ENCODE data around the gene SNX18. TPM values are rescaled to one million over a fixed set of nuclear protein-coding genes. Genes with fewer than 3 reads are reported as not detected.

The SNX18 gene
- total and polyA plus RNA-seq, 2 experiments from 2014 or later: 4.7 to 33.0 TPM

DNA sequence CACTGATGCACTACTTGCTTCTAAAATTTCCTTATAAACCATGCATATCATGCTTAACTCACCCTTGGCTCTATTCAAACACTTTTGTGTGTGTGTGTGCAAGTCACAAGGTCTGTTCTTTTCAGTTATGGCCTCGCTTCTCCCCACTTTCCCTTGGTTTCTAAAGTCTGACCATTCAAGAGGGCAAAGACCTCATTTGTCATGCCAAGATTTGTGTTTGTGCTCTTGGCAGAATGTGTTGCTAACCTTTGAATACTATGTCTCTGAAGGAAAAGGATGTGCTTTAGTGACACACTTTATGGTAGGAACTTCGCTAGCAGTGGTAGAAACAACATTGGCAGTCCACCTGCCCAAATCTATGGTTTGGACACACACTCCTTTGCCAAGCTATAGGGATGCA lies 50.4 kb downstream of the SNX18 start:
- no peak for ATAC-seq
- Mint-ChIP-seq H3K4me1 (peaks cover 2% of the 10 kb centered on the region; the same call in 1 of the 3 replicates), H3K36me3 (ENCODE audit: low read depth) (no peaks in the 10 kb centered on the region), H3K4me3 (no peak overlapping the region), H3K9me3 (peaks cover 7% of the 10 kb centered on the region; the same call in 1 of the 3 replicates), H3K27ac (no peak overlapping the region), H3K27me3 (ENCODE audit: insufficient read depth, low read depth, poor library complexity) (peaks cover 2% of the 10 kb centered on the region)
- Histone ChIP-seq H3K27me3 (ENCODE audit: insufficient read depth) (no peaks in the 10 kb centered on the region), H4K20me1 (replicated peaks; ENCODE audit: insufficient read depth) (no peaks in the 10 kb centered on the region), H3K9me2 (ENCODE audit: insufficient read depth) (peaks cover 16% of the 10 kb centered on the region), H3F3A (replicated peaks; ENCODE audit: low read depth) (no peaks in the 10 kb centered on the region), H3K27ac (ENCODE audit: low read depth) (no peak overlapping the region), H3K4me1 (ENCODE audit: insufficient read depth) (no peaks in the 10 kb centered on the region), H3K4me2 (no peak overlapping the region), H3K4me3 (no peak overlapping the region), H3K36me3 (ENCODE audit: insufficient read depth) (no peaks in the 10 kb centered on the region), H2AFZ (no peak overlapping the region), H3K79me2 (replicated peaks; ENCODE audit: insufficient read depth) (no peaks in the 10 kb centered on the region)
- DNase-seq (ENCODE audit: low spot score): no peak
- no peak for TF ChIP-seq ZNF331 (CRISPR knock-in tag; IDR thresholded peaks at IDR 0.05; ENCODE audit: low read depth)
- no peak for TF ChIP-seq ZNF114 (CRISPR knock-in tag; IDR thresholded peaks at IDR 0.05)
- no peak for TF ChIP-seq EZH2 (IDR thresholded peaks at IDR 0.05; ENCODE audit: low read depth, unreplicated experiment)
- TF ChIP-seq NANOG (IDR thresholded peaks at IDR 0.05; ENCODE audit: borderline replicate concordance): no peak
- TF ChIP-seq ETS1 (IDR thresholded peaks at IDR 0.05): no peak
- no peak for TF ChIP-seq CTCF (conservative IDR thresholded peaks at IDR 0.05; ENCODE audit: low read depth in 2 of 2)
- no peak for TF ChIP-seq ZNF462 (CRISPR knock-in tag; IDR thresholded peaks at IDR 0.05)
- TF ChIP-seq STAT1 (IDR thresholded peaks at IDR 0.05; ENCODE audit: unreplicated experiment): no peak
- no peak for TF ChIP-seq CREB1 (CRISPR knock-in tag; IDR thresholded peaks at IDR 0.05; ENCODE audit: low read depth)
- TF ChIP-seq JUNB (IDR thresholded peaks at IDR 0.05; ENCODE audit: unreplicated experiment): no peak
- no peak for TF ChIP-seq POLR2AphosphoS5 (IDR thresholded peaks at IDR 0.05; ENCODE audit: low read depth)
- TF ChIP-seq EZH2phosphoT487 (IDR thresholded peaks at IDR 0.05; ENCODE audit: unreplicated experiment): no peak
- TF ChIP-seq REST (IDR thresholded peaks at IDR 0.05; ENCODE audit: unreplicated experiment): no peak

Data from GM23338 (cell line).